ENCODE results near the gene GALNS. TPM values are rescaled to one million over a fixed set of nuclear protein-coding genes. Genes with fewer than 3 reads are reported as not detected.

Gene GALNS
- total RNA-seq, 2 donors from 2014 or later, result 37.2 to 38.6 TPM

GRCh38 chr16:88839745-88840599, 16.8 kb downstream of the GALNS start:
- H3K4me3 Mint-ChIP-seq, result no peak overlapping the region
- no peak for ATAC-seq
- no peaks in the 10 kb centered on the region for H3K36me3 Mint-ChIP-seq (ENCODE audit: low read depth)
- H3K27me3 Mint-ChIP-seq, result no peaks in the 10 kb centered on the region
- H3K27ac Mint-ChIP-seq, result no peak overlapping the region
- no peak for DNase-seq
- H3K4me1 Mint-ChIP-seq, result peaks cover 2% of the 10 kb centered on the region
- H3K9me3 ChIP-seq (ENCODE audit: control insufficient read depth, low read length, poor library complexity, severe bottlenecking), result no peaks in the 10 kb centered on the region

GRCh38 chr16:88839026-88839529, 17.7 kb downstream of the GALNS start:
- H3K9me3 ChIP-seq (ENCODE audit: control insufficient read depth, low read length, poor library complexity, severe bottlenecking), result no peaks in the 10 kb centered on the region
- ATAC-seq (no peak), DNase-seq (no peak)
- Mint-ChIP-seq H3K27ac (no peak overlapping the region), H3K4me1 (no peaks in the 10 kb centered on the region), H3K27me3 (no peaks in the 10 kb centered on the region), H3K4me3 (peak overlapping the region; percentile 41), H3K36me3 (ENCODE audit: low read depth) (no peaks in the 10 kb centered on the region)

GRCh38 chr16:88838566-88838965, 18.2 kb downstream of the GALNS start:
- no peaks in the 10 kb centered on the region for H3K9me3 ChIP-seq (ENCODE audit: control insufficient read depth, low read length, poor library complexity, severe bottlenecking)
- ATAC-seq (no peak), DNase-seq (no peak)
- Mint-ChIP-seq H3K4me1 (no peaks in the 10 kb centered on the region), H3K27me3 (no peaks in the 10 kb centered on the region), H3K36me3 (ENCODE audit: low read depth) (no peaks in the 10 kb centered on the region), H3K4me3 (peak overlapping the region; percentile 41), H3K27ac (no peak overlapping the region)

- no peaks in the 10 kb centered on the region for H3K27me3 Mint-ChIP-seq
- no peaks in the 10 kb centered on the region for H3K4me1 Mint-ChIP-seq
- ATAC-seq (no peak), DNase-seq (no peak)
- H3K4me3 Mint-ChIP-seq, result no peak overlapping the region
- no peaks in the 10 kb centered on the region for H3K36me3 Mint-ChIP-seq (ENCODE audit: low read depth)
- no peak overlapping the region for H3K27ac Mint-ChIP-seq
- H3K9me3 ChIP-seq (ENCODE audit: control insufficient read depth, low read length, poor library complexity, severe bottlenecking), result no peaks in the 10 kb centered on the region
Measured at GRCh38 chr16:88837806-88838205, 18.9 kb downstream of the GALNS start.

- DNase-seq (no peak), ATAC-seq (no peak)
- no peak overlapping the region for H3K27ac Mint-ChIP-seq
- no peaks in the 10 kb centered on the region for H3K27me3 Mint-ChIP-seq
- H3K36me3 Mint-ChIP-seq (ENCODE audit: low read depth), result no peaks in the 10 kb centered on the region
- H3K4me1 Mint-ChIP-seq, result no peaks in the 10 kb centered on the region
- no peak overlapping the region for H3K4me3 Mint-ChIP-seq
- no peaks in the 10 kb centered on the region for H3K9me3 ChIP-seq (ENCODE audit: control insufficient read depth, low read length, poor library complexity, severe bottlenecking)
Measured at GRCh38 chr16:88836791-88837190, 20.0 kb downstream of the GALNS start.

GRCh38 chr16:88835818-88836217, 20.9 kb downstream of the GALNS start:
- ATAC-seq, result no peak
- no peaks in the 10 kb centered on the region for H3K9me3 ChIP-seq (ENCODE audit: control insufficient read depth, low read length, poor library complexity, severe bottlenecking)
- no peak overlapping the region for H3K4me3 Mint-ChIP-seq
- no peak overlapping the region for H3K27ac Mint-ChIP-seq
- H3K27me3 Mint-ChIP-seq, result no peaks in the 10 kb centered on the region
- no peaks in the 10 kb centered on the region for H3K36me3 Mint-ChIP-seq (ENCODE audit: low read depth)
- DNase-seq, result no peak
- no peaks in the 10 kb centered on the region for H3K4me1 Mint-ChIP-seq

GRCh38 chr16:88835383-88835782, 21.4 kb downstream of the GALNS start:
- Mint-ChIP-seq H3K27ac (no peak overlapping the region), H3K36me3 (ENCODE audit: low read depth) (no peaks in the 10 kb centered on the region), H3K27me3 (no peaks in the 10 kb centered on the region), H3K4me3 (no peak overlapping the region), H3K4me1 (no peaks in the 10 kb centered on the region)
- ATAC-seq (no peak), DNase-seq (no peak)
- H3K9me3 ChIP-seq (ENCODE audit: control insufficient read depth, low read length, poor library complexity, severe bottlenecking), result no peaks in the 10 kb centered on the region

- ATAC-seq (no peak), DNase-seq (no peak)
- Mint-ChIP-seq H3K4me1 (no peaks in the 10 kb centered on the region), H3K27me3 (no peaks in the 10 kb centered on the region), H3K27ac (no peak overlapping the region), H3K4me3 (no peak overlapping the region), H3K36me3 (ENCODE audit: low read depth) (no peaks in the 10 kb centered on the region)
- H3K9me3 ChIP-seq (ENCODE audit: control insufficient read depth, low read length, poor library complexity, severe bottlenecking), result no peaks in the 10 kb centered on the region
Measured at GRCh38 chr16:88834670-88835069, 22.1 kb downstream of the GALNS start.

GRCh38 chr16:88833086-88833485, 23.7 kb downstream of the GALNS start:
- ATAC-seq, result no peak
- no peaks in the 10 kb centered on the region for H3K9me3 ChIP-seq (ENCODE audit: control insufficient read depth, low read length, poor library complexity, severe bottlenecking)
- no peak for DNase-seq
- Mint-ChIP-seq H3K4me1 (no peaks in the 10 kb centered on the region), H3K4me3 (no peak overlapping the region), H3K36me3 (ENCODE audit: low read depth) (no peaks in the 10 kb centered on the region), H3K27ac (no peak overlapping the region), H3K27me3 (no peaks in the 10 kb centered on the region)

- no peaks in the 10 kb centered on the region for H3K27me3 Mint-ChIP-seq
- H3K36me3 Mint-ChIP-seq (ENCODE audit: low read depth), result no peaks in the 10 kb centered on the region
- no peak for DNase-seq
- no peak for ATAC-seq
- H3K27ac Mint-ChIP-seq, result no peak overlapping the region
- no peaks in the 10 kb centered on the region for H3K9me3 ChIP-seq (ENCODE audit: control insufficient read depth, low read length, poor library complexity, severe bottlenecking)
- no peak overlapping the region for H3K4me3 Mint-ChIP-seq
- no peaks in the 10 kb centered on the region for H3K4me1 Mint-ChIP-seq
Measured at GRCh38 chr16:88831838-88832237, 24.9 kb downstream of the GALNS start.

- H3K9me3 ChIP-seq (ENCODE audit: control insufficient read depth, low read length, poor library complexity, severe bottlenecking), result no peaks in the 10 kb centered on the region
- no peaks in the 10 kb centered on the region for H3K27me3 Mint-ChIP-seq
- ATAC-seq, result no peak
- H3K4me1 Mint-ChIP-seq, result no peaks in the 10 kb centered on the region
- H3K36me3 Mint-ChIP-seq (ENCODE audit: low read depth), result no peaks in the 10 kb centered on the region
- no peak overlapping the region for H3K27ac Mint-ChIP-seq
- no peak overlapping the region for H3K4me3 Mint-ChIP-seq
- DNase-seq, result no peak
Measured at GRCh38 chr16:88830783-88831182, 26.0 kb downstream of the GALNS start.

- no peak for DNase-seq
- H3K27ac Mint-ChIP-seq, result no peak overlapping the region
- no peaks in the 10 kb centered on the region for H3K4me1 Mint-ChIP-seq
- H3K36me3 Mint-ChIP-seq (ENCODE audit: low read depth), result no peaks in the 10 kb centered on the region
- H3K27me3 Mint-ChIP-seq, result no peaks in the 10 kb centered on the region
- H3K4me3 Mint-ChIP-seq, result no peak overlapping the region
- no peak for ATAC-seq
- H3K9me3 ChIP-seq (ENCODE audit: control insufficient read depth, low read length, poor library complexity, severe bottlenecking), result no peaks in the 10 kb centered on the region
Measured at GRCh38 chr16:88830258-88830657, 26.5 kb downstream of the GALNS start.

GRCh38 chr16:88828711-88829110, 28.0 kb downstream of the GALNS start:
- H3K4me3 Mint-ChIP-seq, result no peak overlapping the region
- no peak for DNase-seq
- no peaks in the 10 kb centered on the region for H3K36me3 Mint-ChIP-seq (ENCODE audit: low read depth)
- H3K4me1 Mint-ChIP-seq, result no peaks in the 10 kb centered on the region
- no peaks in the 10 kb centered on the region for H3K27me3 Mint-ChIP-seq
- ATAC-seq, result no peak
- no peaks in the 10 kb centered on the region for H3K9me3 ChIP-seq (ENCODE audit: control insufficient read depth, low read length, poor library complexity, severe bottlenecking)
- no peak overlapping the region for H3K27ac Mint-ChIP-seq

- H3K27me3 Mint-ChIP-seq, result no peaks in the 10 kb centered on the region
- no peaks in the 10 kb centered on the region for H3K9me3 ChIP-seq (ENCODE audit: control insufficient read depth, low read length, poor library complexity, severe bottlenecking)
- ATAC-seq (no peak), DNase-seq (no peak)
- H3K4me1 Mint-ChIP-seq, result no peaks in the 10 kb centered on the region
- H3K27ac Mint-ChIP-seq, result no peak overlapping the region
- H3K4me3 Mint-ChIP-seq, result no peak overlapping the region
- H3K36me3 Mint-ChIP-seq (ENCODE audit: low read depth), result no peaks in the 10 kb centered on the region
Measured at GRCh38 chr16:88827727-88828126, 29.0 kb downstream of the GALNS start.

All from T-helper 17 cell (primary cell).